HEK293T (cell line): Measurements from ENCODE around the gene NKX1-1.

ENCODE experiments used
- ARNT ChIP-seq: fragments of 450-650 bp; IDR thresholded peaks from 2 replicates; pipeline ENCODE4 v1.6.1; 2017; ENCODE audit warnings: mild to moderate bottlenecking
- BHLHE40 ChIP-seq: fragments of 450-650 bp; IDR thresholded peaks from 2 replicates; pipeline ENCODE4 v1.6.1; 2016; ENCODE audit warnings: mild to moderate bottlenecking, moderate library complexity, borderline replicate concordance
- CTBP1 ChIP-seq: fragments of 450-650 bp; IDR thresholded peaks from 2 replicates; pipeline ENCODE4 v1.6.1; 2016; ENCODE audit warnings: borderline replicate concordance
- ELF4 ChIP-seq: fragments of 450-650 bp; IDR thresholded peaks from 2 replicates; pipeline ENCODE4 v1.6.1; 2017; ENCODE audit warnings: antibody characterized with exemption
- FOXA1 ChIP-seq: fragments of 450-650 bp; IDR thresholded peaks from 2 replicates; pipeline ENCODE4 v1.6.1; 2016; ENCODE audit warnings: mild to moderate bottlenecking
- FOXK2 ChIP-seq: fragments of 450-650 bp; IDR thresholded peaks from 2 replicates; pipeline ENCODE4 v1.6.1; 2016; ENCODE audit warnings: mild to moderate bottlenecking
- FOXM1 ChIP-seq: fragments of 450-650 bp; IDR thresholded peaks from 2 replicates; pipeline ENCODE4 v1.6.1; 2017; ENCODE audit warnings: mild to moderate bottlenecking, borderline replicate concordance
- HDGF ChIP-seq: fragments of 450-650 bp; IDR thresholded peaks from 2 replicates; pipeline ENCODE4 v1.6.1; 2017; ENCODE audit warnings: antibody characterized with exemption, borderline replicate concordance
- NFRKB ChIP-seq: fragments of 450-650 bp; IDR thresholded peaks from 2 replicates; pipeline ENCODE4 v1.6.1; 2016; ENCODE audit warnings: mild to moderate bottlenecking, moderate library complexity
- SP1 ChIP-seq: fragments of 450-650 bp; IDR thresholded peaks from 2 replicates; pipeline ENCODE4 v1.6.1; 2017
- SUZ12 ChIP-seq: fragments of 450-650 bp; IDR thresholded peaks from 2 replicates; pipeline ENCODE4 v1.6.1; 2016; ENCODE audit warnings: mild to moderate bottlenecking
- TARDBP ChIP-seq: fragments of 450-650 bp; IDR thresholded peaks from 2 replicates; pipeline ENCODE4 v1.6.1; 2016
- ZNF384 ChIP-seq: fragments of 450-650 bp; IDR thresholded peaks from 2 replicates; pipeline ENCODE4 v1.6.1; 2016
- TF ChIP-seq, protein P1 (sequence below): fragments of 450-650 bp; IDR thresholded peaks from 2 replicates; pipeline ENCODE4 v1.6.1; 2016

DNA sequence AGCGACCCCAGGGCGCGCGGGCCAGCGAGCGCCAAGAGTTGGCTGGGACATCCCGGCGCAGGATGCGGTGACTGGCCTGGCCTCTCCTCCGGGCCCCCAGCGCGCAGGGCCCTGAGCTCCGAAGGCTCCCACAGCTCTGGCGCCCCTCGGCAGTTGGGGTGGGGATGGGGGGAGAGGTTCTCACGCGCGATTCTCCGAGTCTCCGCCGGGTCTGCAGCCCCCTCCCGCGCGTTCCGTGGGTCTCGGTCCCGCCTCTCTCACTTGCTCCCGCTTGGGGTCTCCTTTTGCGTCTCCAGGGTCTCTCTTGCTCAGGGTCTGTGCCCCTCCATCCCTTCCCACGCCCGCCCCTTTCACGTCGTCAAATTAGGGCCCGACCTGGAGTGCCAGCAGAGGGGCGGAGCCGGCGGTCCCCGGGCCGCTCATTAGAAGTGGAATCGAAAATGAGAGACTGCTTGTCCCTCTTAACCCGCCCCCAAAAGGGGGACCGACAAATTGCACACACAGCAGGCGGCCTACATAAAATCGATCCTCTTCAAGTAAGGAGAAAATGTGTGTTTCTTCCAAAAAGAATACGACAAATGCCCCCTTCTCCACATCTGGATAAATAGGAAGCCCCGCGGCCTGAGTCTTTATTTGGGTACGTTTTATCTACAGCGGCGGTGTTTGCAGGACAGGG, 877 bp upstream of the NKX1-1 start:
- no peak for TF ChIP-seq SP1
- no peak for TF ChIP-seq FOXK2
- no peak for TF ChIP-seq BHLHE40
- no peak for TF ChIP-seq NFRKB
- no peak for TF ChIP-seq SUZ12
- no peak for TF ChIP-seq ZNF384
- TF ChIP-seq ELF4, result no peak
- TF ChIP-seq HDGF, result no peak
- no peak for TF ChIP-seq TARDBP
- no peak for TF ChIP-seq CTBP1
- TF ChIP-seq, protein P1, sequence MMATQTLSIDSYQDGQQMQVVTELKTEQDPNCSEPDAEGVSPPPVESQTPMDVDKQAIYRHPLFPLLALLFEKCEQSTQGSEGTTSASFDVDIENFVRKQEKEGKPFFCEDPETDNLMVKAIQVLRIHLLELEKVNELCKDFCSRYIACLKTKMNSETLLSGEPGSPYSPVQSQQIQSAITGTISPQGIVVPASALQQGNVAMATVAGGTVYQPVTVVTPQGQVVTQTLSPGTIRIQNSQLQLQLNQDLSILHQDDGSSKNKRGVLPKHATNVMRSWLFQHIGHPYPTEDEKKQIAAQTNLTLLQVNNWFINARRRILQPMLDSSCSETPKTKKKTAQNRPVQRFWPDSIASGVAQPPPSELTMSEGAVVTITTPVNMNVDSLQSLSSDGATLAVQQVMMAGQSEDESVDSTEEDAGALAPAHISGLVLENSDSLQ, result no peak
- TF ChIP-seq FOXM1, result no peak
- no peak for TF ChIP-seq FOXA1
- no peak for TF ChIP-seq ARNT
